Islet precursor cell (in vitro differentiated cells): ENCODE data around the gene CIRBP.

ENCODE experiments used
- DNase-seq: peaks from one replicate; pipeline ENCODE4 v3.0.0-alpha.2; 2018

Gene CIRBP

DNA sequence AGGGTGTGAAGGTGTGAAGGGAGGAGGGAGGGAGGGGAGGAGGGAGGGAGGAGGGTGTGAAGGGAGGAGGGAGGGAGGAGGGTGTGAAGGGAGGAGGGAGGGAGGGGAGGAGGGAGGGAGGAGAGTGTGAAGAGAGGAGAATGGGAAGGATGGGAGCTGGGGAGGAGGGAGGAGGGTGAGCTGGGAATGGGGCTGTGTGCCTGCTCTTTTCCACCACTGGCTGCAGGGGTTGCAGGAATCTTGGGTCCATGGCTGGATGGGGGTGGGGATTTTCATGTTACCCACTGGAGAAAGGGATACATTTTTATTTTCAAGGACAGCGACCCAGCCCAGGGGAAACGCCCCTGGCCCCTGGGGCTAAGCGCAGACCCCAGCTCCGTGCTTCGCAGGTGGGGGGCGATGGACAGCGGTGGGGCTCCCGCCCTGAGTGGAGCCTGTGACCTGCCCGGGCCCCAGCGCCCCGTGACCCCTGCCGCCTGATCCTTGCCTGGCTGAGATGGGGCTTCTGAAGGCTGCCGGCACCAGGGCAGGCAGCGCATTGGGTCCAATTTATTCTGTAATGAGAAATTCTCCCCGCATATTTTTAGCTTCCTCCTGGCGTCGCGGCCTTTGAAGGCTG is 13.6 kb downstream of the CIRBP start:
- no peak for DNase-seq

DNA sequence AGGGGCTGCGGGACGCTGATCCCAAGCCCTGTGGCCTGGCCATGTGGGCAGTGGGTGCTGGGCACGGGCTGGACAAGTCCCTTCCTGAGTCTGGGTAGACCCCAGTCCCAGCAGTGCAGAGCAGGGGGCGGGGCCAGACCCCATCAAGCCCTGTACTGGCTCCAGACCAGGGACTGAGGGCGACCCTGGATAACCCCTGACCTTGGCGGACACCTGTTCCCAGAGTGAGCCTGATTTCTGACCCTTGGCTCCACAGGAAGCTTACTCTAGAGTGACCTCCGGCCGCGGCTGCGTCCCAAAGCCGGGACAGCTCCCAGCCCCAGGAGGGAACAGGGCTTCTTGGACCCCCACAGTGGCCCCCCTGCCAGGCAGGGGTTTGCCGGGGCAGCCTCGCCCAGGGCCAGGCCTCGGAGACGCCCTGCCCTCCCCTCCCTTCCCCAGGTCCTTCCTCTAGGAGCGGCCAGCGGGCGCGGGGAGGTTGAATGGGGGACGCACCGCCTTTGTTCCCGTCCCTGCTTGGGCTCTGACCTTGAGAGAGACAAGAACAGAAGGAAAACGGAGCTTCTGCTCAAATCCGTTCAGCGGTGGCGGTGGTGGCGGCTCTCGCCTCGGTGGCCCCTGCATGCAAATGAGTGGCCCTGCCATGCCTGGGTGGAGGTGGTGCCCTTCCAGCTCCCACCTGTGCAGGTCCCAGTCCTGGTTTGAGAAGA is 14.2 kb downstream of the CIRBP start:
- DNase-seq, result no peak

DNA sequence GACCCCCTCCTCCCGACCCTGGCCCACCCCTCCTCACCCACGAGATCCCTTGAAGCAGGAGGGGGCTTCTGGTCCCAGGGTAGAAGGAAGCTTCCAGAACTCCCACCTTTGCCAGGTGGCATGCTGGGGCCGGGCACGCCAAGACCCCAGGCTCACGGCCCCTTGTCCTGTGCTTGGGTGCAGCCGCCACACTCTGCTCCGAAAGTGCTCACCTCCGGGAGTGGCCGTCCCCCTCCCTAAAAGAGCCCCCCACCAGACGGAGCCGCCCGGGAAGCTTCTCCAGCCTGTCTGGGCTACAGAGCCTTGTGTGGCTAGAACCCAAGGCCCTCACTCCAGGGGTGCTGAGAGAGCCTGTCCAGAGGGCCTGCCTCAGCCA is 14.8 kb downstream of the CIRBP start:
- no peak for DNase-seq

DNA sequence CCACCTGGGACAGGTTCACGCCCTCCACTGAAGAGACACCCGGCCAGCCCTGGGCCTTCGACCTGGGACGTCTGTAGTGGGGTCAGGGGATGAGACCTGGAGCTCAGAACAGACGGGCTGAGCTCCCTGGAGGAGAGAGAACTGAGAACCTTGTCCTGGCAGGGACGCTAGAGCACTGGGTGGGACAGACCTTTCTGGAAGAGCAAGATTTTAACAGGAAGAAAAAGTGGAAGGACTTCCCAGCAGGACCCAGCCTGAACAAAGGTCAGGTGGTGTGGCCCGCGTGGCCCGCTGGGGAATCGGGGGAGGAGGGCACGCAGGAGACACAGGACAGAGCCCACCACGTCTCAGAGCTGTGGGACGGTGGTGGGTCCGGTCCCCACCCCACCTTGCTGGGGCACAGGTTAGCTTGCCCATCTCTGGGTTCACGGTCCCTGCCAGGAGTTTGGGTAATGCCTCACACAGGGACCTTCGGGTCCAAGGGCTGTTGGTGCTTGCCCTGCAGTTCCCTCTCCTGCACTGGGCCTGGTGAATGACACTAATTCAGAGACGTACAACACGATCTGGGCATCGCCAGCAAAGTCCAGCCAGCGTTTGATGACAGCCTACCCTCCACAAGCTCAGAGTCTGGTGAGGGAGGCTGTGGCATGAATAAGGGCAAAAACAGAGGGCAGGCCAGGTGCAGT is 15.3 kb downstream of the CIRBP start:
- DNase-seq, result no peak

DNA sequence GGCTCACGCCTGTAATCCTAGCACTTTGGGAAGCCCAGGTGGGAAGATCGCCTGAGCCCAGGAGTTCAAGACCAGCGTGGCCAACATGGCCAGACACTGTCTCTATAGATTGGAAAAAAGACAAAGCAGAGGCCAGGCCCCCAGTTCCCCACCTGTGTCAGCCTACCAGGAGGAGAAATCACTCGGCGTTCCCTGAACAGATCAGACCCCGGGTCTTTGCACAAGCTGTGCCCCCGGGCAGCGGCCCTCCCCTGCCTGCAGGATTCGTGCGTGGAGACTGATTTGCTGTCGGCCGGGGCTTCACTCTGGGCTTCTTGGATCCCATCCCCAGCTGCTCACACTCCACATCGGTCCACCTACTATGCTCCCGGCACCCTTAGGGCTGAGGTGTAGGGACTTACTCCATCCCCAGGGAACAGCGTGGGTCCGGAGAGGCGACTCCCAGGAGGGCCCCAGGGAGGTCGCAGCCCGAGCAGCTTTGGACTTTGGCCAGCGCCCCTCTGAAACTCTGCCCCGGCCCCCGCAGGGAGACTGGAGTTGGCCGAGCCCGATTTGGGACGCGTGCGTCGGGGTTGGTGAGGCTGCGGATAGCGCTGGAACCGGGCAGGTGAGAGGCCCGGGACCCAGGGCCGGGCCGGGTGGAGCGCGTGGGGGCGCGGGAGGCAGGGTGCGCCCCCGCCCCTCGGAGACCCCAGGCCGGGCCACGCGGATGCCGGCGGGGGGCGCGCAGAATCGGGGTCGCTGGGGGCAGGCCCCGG is 16.0 kb downstream of the CIRBP start:
- no peak for DNase-seq

DNA sequence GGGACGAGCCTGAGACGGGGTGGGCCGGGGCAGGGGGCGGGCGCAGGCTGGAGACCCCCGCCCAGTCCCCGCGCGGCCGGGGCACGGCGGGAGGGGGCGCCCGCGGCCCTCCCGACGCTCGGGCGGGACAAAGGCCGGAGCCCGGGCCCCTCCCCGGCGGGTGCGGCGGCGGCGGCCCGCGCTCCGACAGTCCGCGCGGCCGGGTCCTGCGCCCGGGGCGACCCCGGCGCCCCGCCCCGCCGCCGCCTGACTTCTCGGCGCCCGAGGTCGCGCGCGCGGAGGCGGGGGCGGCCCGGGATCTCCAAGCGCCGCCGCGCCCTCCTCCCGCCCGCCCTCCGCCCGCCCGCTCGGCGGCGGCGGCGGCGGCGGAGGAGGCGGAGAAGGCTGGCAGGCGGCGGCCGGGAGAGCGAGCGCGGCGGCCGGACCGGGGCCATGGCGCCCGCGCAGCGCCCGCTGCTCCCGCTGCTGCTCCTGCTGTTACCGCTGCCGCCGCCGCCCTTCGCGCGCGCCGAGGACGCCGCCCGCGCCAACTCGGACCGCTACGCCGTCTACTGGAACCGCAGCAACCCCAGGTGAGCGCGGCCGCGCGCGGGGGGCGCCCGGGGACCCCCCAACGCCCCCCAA is 16.7 kb downstream of the CIRBP start, which contains the start of gene EFNA2:
EFNA2 (plus strand) TSS at position 137 of the 624 bp plus-strand sequence; CDS start at position 433, 296 bp downstream.
- DNase-seq, result no peak

DNA sequence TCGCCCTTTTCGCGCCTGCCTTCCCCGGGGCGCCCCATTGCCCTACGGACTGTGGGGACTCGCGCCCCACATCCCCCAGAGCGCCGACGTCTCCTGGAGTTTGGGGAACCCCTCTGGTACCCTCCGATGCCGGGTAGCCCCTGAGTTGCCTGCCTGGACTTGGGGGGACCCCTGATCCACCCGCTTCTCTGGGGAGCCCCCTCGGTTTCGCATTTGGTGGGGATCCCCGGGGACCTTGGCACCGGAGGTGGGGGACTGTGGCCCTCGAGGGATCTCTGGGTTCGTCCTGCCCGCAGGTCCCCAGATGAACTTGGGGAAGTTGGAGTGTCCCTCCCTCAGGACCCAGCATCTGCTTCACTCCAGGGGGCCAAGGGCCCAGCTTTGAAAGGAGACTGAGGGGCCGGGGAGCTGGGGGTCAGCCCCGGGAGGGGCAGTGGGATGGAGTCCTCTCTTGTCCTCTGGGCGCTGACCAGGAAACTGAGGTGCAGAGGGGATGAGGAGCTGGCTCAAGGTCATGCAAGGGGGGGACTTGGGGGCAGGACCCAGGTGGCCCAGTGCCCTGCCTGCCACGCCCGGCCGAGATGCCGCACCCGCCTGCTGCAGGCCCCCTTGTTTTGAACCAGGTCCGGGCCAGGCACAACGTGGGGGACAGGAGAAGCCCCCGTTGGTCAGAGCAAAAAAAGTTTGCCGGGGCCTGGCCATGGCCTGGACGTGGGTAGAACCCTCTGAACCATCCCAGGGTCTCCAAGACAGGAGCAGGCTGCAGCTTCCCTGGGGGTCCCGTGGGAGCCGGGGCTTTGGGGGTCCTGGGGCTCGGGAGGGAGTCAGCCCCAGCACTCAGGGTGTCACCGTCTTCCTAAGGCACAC is 17.6 kb downstream of the CIRBP start:
- DNase-seq, result no peak

DNA sequence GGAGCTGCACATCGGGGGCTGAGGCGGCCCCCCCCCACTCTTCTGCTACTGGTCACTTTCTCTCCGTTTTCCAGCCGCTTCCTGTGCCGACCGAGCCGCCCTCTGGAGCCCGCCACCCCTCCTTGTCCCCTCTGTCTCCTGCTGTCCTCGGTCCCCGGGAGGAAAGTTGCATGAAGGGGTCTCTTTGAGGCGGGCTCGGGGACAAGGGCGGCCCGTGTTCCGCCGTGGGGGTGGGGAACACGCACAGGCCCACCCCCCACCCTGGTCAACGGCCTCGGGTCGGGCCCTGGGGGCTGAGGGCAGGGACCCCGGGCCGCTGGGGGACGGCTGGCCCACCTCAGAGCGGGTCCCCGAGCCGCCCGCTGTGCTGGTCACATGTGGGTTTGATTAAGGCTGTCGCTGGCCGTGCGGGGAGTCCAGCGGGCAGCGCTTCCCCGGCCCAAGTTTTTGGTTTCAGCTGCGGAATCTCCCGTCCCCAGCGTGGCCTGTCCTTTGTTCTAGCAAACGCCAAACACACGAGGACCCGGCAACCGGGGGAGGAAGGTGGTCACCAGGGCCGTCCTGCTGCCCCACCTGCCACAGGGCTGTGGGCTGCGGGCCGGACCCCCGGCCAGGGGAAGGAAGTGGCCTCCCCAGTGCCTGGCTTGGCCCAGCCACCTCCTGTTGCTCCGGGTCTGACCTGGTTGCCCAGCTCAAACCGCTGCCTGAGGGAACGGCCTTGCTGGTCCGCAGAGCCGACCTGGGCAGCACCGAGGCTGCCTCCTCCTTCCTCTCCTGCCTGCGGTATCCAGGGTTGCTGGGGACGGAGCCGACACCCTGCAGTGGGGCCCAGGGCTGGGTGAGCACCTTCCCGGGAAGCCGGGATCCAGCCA is 18.5 kb downstream of the CIRBP start:
- no peak for DNase-seq

DNA sequence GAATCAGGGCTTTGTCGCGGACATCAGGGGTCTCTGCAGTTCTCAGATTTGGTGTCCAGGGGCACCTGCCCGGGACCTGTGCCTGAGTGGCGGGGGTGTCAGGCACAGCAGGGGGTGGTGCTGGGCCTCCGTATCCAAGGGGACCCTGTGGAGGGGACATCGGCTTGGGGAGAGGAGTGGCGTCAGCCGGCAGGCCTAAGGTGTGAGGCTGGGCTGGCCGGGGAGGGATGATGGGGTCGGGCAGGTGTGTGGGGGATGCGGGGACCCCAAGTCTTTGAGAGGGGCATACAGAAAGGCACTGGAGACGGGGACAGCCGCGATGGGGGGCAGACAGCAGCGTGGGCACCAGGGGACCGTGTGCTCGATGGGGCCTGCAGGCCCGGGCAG is 19.1 kb downstream of the CIRBP start:
- DNase-seq, result no peak

DNA sequence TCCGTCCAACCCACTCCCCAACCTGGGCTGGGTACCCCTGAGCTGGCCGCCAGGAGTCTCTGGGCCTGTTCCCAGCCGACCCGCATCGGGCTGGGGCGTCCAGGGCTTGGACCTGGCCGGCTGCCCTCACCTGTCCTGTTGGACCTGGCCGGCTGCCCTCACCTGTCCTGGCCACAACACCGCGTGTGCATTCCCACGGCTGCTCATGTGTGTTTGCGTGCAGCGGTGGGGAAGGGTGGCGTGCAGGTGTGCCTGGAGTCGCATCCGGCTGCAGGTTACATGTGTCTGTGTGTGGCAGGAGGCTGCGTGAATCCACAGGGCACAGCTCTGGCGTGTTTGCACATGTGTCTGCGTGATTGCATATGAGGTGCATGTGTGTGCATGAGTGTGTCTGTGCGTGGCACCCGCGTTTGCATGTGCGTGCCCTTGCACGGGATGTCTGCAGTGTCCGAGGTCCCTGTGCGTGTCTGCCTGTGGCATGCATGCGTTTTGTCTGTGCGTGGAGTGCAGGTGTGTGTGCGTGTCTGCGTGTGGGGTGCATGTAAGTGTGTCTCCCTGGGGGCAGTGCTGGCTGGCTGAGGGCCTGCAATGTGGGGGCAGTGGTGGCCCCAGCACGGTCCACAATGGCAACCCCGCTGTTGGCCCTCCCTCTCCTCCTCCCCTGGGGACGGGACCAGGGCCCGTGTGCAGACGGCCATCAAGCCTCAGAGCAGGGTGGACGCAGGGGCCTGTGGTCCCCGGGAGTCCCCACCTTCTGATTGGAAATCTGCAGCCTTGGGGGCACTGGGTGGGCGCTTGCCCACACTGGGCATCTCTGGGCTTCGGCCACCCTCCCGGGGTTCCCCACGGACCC is 19.9 kb downstream of the CIRBP start:
- DNase-seq, result no peak

DNA sequence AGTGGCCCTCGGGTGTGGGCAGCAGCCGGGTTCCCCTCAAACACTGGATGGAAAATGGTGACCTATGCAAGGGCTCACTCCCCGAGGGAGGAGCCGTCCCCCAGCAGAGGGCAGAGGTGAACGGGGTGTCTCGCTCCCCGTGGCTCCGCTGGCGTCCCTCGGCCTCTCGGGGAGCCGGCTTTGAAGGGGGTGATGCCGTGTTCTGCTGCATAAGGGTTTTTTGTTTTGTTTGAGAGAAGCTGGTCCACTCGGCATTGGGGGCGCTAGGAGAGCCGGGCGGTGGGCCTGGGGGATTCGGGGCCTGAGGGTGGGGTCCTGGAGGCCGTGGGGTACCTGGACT is 20.5 kb downstream of the CIRBP start:
- DNase-seq, result no peak

DNA sequence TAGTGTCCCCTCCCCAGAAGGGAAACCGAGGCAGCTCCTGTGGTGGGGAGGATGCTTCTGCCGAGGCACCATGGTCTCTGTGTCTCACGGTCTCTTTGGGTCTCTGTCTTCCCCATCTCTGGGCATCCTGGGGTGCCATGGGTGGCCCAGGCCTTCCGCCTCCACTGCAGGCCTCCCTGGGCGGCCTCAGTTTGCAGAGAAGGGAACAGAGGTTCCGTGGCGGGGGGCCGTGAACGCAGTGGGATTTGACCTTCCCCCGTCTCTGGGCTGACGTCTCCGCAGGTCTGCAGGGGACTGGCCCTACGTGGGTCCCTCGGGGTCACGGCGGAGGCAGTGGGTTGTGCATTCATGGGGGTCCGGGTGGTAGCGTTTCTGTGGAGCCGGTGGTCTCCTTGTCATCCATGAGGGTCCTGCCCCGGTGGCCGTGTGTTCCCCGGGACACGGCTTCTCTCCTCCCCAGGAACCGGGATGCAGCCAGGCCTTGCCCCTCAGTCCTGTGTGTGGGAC is 21.1 kb downstream of the CIRBP start:
- DNase-seq, result no peak

DNA sequence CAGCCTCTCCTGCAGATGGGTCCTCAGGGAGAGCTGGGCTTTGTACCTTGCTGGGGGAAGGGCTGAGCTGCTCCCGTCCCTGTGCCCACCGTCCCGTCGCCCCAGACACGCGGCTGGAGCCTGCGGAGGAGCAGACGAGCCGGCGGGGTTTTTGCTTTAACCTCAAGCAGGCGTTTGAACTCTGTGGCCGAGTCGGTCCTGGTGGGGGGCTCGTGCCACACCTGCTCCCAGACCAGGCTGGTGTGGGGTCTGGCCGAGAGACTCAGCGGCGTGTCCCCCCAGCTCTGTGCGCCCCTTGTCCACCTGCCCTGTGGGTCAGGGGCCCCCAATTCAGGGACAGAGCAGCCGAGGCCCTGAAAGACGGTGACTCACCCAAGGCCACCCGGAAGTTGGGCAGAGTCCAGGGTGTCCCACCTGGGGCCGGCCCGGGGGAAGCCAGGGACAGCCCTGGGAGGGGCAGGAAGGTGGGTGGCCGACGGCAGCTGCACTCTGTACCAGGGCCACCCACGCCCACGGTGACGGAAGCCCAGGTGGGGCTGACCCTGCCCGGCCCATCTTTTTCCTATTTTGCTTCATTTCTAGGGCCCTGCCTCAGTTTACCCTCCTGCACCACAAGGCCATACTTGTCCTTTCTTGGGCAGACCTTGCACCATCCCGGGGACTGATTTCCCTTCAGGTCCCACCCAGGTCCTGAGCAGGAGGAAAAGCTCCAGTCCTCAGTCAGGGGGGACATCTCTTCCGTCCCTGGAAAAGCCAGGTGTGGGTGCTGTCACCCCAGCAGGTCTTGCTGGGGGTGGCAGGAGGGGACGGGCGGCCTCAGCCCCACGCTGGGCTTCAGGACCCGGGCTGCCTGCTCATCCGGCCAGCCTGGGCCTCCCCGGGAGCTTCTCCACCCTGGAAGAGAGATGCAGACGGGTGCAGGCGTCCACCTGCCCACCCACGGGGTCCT is 21.8 kb downstream of the CIRBP start:
- DNase-seq, result no peak

DNA sequence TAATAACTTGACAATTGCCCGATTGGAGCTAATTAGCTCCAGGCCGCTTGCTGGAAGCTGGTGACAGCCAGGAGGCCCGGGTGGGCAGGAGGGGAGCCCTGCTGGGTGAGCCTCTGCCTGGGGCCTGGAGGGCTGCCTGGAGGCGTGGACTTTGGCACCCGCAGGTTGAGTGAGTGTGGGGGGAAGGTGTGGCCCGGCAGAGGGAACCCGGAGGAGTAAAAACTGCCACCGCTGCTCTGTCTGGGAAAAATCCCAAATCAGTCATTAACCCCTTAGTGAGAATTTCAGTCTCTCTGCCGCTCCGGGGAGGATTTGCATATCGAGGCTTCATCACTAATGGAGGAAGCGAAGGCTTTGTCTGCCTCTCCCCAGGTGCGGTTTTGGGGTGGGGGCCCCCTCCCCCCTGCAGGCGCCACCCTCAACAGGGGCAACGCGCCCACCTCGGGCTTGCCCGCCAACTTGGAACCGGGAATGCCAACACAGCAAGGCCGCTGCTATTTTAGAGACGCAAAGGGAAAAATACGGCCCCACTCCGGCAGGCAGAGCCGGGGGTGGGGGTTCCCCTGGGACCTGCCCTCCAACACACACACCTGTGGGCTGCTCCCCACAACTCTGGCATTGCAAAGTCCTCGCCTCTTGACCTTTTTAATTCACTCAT is 22.8 kb downstream of the CIRBP start:
- no peak for DNase-seq

DNA sequence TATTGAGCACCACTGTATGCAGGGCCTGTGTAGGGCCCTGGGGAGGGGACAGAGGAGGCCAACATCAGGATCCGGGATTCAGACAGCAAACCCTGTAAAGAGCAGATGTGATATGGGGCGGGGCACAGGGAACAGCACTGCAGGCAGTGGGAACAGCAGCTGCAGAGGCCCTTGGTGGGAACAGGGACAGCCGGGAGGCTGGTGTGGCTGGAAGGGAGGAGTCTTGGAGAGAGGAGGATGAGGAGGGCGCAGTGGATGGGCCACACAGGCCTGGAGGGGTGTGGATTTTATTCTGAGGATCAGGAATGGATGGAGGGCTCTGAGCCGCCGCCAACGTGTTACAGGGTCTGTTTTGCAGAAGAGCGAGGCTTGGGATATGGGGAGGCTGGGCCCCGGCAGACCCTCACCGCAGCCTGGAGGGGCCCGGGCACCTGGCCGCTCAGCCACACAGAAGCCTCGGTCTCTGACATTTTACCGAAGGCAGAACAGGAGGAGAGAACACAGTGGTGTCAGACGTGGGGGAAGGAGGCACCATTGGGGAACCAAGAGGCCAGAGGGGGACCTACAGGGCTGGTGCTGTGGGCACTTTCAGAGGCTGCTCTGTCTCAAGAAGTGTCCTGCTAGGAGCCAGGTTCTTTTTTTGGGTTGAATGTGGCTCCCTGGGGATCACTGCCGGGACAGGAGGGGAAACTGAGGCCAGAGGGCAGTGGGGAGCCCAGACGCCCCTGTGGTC is 23.5 kb downstream of the CIRBP start:
- DNase-seq, result no peak

DNA sequence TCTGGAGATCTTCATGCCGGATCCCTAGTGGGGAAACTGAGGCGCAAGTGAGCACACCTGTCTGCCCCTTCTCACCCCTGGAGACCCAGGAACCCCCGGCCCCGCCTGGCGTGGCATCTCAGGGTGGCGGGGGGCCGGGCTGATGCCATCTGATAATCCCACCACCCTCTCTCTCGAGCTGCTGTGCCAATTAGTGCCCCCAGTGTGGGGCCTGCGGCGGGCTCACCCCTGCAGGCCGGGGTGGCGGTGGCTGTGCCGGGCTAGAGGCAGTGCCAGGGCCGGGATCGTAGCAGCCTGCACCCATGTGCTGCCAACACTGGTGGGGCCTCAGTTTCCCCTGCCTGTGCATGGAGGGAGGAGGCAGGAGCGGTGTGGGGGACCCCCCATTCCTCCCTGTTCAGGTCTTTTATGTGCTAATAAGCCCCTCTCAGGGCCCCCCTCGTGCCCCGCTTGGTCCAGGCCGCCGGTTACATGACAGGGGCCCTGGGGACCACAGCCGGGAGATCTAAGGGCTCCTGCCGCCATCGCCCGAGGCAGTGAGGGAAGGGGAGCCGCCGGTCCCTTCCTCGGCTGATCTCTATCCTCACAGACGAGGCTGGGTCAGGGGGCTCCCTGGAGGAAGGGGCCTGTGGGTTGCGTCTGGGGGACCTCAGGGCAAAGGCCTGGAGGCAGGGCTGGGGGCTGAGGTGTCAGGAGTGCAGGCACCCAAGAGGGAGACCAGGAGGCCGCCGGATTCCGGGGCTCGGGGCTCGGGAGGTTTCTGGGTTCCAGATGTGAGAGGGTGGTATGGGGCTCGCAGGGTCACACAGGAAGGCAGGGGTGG is 24.9 kb downstream of the CIRBP start:
- DNase-seq, result no peak

DNA sequence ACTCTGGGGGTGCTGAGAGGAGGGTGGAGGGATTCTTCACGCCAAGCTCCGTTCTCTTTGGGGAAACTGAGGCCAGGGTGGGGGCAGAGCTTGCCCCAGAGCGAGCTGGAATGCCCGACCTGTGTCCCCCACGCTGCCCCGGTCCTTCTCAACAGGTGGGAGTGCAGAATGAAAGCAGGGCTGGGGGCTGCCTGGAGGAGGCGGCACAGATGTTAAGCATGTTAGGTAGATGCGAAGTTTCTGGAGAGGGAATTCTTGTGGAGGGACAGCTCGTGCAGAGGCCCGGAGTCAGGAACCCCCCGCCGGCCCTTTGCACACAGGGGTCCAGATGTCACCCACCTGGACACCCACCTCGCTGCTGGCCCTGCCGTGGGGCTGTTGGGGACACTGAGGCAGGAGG is 25.6 kb downstream of the CIRBP start:
- no peak for DNase-seq
